HepG2 (cell line): Measurements from ENCODE around the gene NTSR2. TPM values are rescaled to one million over a fixed set of nuclear protein-coding genes. Genes with fewer than 3 reads are reported as not detected.

ENCODE experiments used
- ATAC-seq: fragments of 200-7000 bp; cut with Tn5 transposase; 3 replicates; pipeline ENCODE4 v1.9.1; 2020; ENCODE audit warnings: mild to moderate bottlenecking, moderate library complexity
- BruUV-seq: library from RNA; stranded (reverse); fragments of 400-500 nt; replicated peaks from 2 replicates; lab custom pipeline; 2021; lab: Mats Ljungman, UMichigan
- CTCF ChIA-PET: fragments of 300-600 bp; formaldehyde crosslinking; extraction: SDS; loops from one replicate; lab custom pipeline; 2021; ENCODE audit warnings: low total read pairs, inconsistent platforms, low intra/inter-chr PET ratio; lab: Yijun Ruan, JAX
- POLR2A ChIA-PET: fragments of 350-600 bp; sonication (Branson Sonifier 250); formaldehyde crosslinking; loops from one replicate; lab custom pipeline; 2020; ENCODE audit warnings: antibody characterized with exemption, inconsistent platforms; lab: Yijun Ruan, JAX
- DNase-seq: peaks from one replicate; pipeline ENCODE4 v3.0.0-alpha.2; 2015; ENCODE audit warnings: low spot score
- FAIRE-seq: peaks from 3 replicates; lab custom pipeline; 2011; peaks lifted over from hg19 to GRCh38; lab: Jason Lieb, UNC
- H2AFZ ChIP-seq: one replicate; pipeline ENCODE4 v1.6.1; 2011; ENCODE audit warnings: low read length, inconsistent platforms
- H3K27ac ChIP-seq: fragments of 300-600 bp; 3 replicates; pipeline ENCODE4 v1.8.0; 2011; ENCODE audit warnings: mixed run types, mild to moderate bottlenecking, mixed read lengths, low read length, inconsistent platforms; ENCODE audit not compliant: insufficient read depth; ENCODE audit errors: extremely low read length
- H3K27me3 ChIP-seq, 2 experiments: fragments of 200-600 bp in 1 of 2; 2 replicates in 1 of 2; 3 replicates in 1 of 2; pipeline versions ENCODE4 v1.6.0 to v1.8.0; 2011; ENCODE audit warnings: low read length in 2 of 2, mild to moderate bottlenecking in 2 of 2, moderate library complexity in 2 of 2, inconsistent platforms in 1 of 2; ENCODE audit not compliant: insufficient read depth in 2 of 2, control insufficient read depth in 1 of 2
- H3K36me3 ChIP-seq, 2 experiments: fragments of 200-600 bp in 1 of 2; replicated peaks in 1 of 2; 2 replicates in 1 of 2; 3 replicates in 1 of 2; pipeline versions ENCODE4 v1.5.1 to v1.8.0; 2011; ENCODE audit warnings: low read length in 2 of 2, inconsistent platforms in 1 of 2; ENCODE audit not compliant: insufficient read depth in 2 of 2, control insufficient read depth in 1 of 2
- H3K4me1 ChIP-seq: 2 replicates; pipeline ENCODE4 v1.5.1; 2012; ENCODE audit warnings: low read length, inconsistent platforms; ENCODE audit not compliant: insufficient read depth
- H3K4me2 ChIP-seq: 2 replicates; pipeline ENCODE4 v1.6.0; 2011; ENCODE audit warnings: low read depth, low read length, inconsistent platforms
- H3K4me3 ChIP-seq, 3 experiments: fragments of 200-600 bp in 1 of 3; sonication (generic), shearing (Covaris generic) in 1 of 3; replicated peaks in 1 of 3; 2 replicates each; pipeline ENCODE4 v1.5.1; 2011 to 2016; ENCODE audit warnings: low read length in 3 of 3, inconsistent platforms in 2 of 3, low read depth in 2 of 3, mild to moderate bottlenecking in 2 of 3, control low read depth in 1 of 3, mixed read lengths in 1 of 3; ENCODE audit not compliant: insufficient read depth in 1 of 3
- H3K79me2 ChIP-seq: one replicate; pipeline ENCODE4 v1.6.1; 2011; ENCODE audit warnings: low read length, inconsistent platforms; ENCODE audit not compliant: insufficient read depth
- H3K9ac ChIP-seq: 2 replicates; pipeline ENCODE4 v1.6.0; 2011; ENCODE audit warnings: mild to moderate bottlenecking, low read depth, low read length, inconsistent platforms; ENCODE audit not compliant: insufficient read depth
- H3K9me3 ChIP-seq: 2 replicates; pipeline ENCODE4 v1.5.1; 2012; ENCODE audit warnings: mild to moderate bottlenecking, low read length
- H4K20me1 ChIP-seq: 2 replicates; pipeline ENCODE4 v1.6.0; 2011; ENCODE audit warnings: inconsistent platforms, mild to moderate bottlenecking, low read length, moderate library complexity; ENCODE audit not compliant: insufficient read depth
- CHD2 ChIP-seq: IDR thresholded peaks from 2 replicates; pipeline ENCODE4 v1.6.1; 2011; ENCODE audit warnings: low read depth, low read length, improper control_type of control experiment
- GZF1 ChIP-seq: sonication (generic); formaldehyde crosslinking; IDR thresholded peaks from 2 replicates; pipeline ENCODE4 v1.5.1; 2020; ENCODE audit warnings: mild to moderate bottlenecking, missing genetic modification reagents
- MIER3 ChIP-seq: IDR thresholded peaks from 2 replicates; pipeline ENCODE4 v1.6.1; 2016; ENCODE audit warnings: missing compliant biosample characterization, borderline replicate concordance
- NCOA2 ChIP-seq: sonication (generic); formaldehyde crosslinking; IDR thresholded peaks from 2 replicates; pipeline ENCODE4 v1.8.0; 2022; ENCODE audit warnings: inconsistent platforms
- NR2F6 ChIP-seq, 2 experiments: IDR thresholded peaks; 2 replicates each; pipeline ENCODE4 v1.6.1; 2016; ENCODE audit warnings: antibody characterized with exemption in 1 of 2, mild to moderate bottlenecking in 1 of 2
- TFAP4 ChIP-seq: sonication (generic); IDR thresholded peaks from 2 replicates; pipeline ENCODE4 v1.6.1; 2016; ENCODE audit warnings: low read depth, borderline replicate concordance
- TRIM24 ChIP-seq: sonication (generic); formaldehyde crosslinking; IDR thresholded peaks from 2 replicates; pipeline ENCODE4 v1.8.0; 2022; ENCODE audit warnings: mild to moderate bottlenecking, missing genetic modification reagents
- ZKSCAN8 ChIP-seq: IDR thresholded peaks from 2 replicates; pipeline ENCODE4 v1.6.1; 2016; ENCODE audit warnings: borderline replicate concordance, missing genetic modification reagents, missing compliant biosample characterization
- ZNF337 ChIP-seq: sonication (generic); formaldehyde crosslinking; IDR thresholded peaks from 2 replicates; pipeline ENCODE4 v1.5.1; 2020; ENCODE audit warnings: missing genetic modification reagents, low read depth, mild to moderate bottlenecking, borderline replicate concordance
- ZNF687 ChIP-seq: sonication (generic); formaldehyde crosslinking; IDR thresholded peaks from 2 replicates; pipeline ENCODE4 v1.5.1; 2020; ENCODE audit warnings: mild to moderate bottlenecking, missing genetic modification reagents, moderate library complexity
- ZNF709 ChIP-seq: sonication (generic); formaldehyde crosslinking; IDR thresholded peaks from 2 replicates; pipeline ENCODE4 v1.5.0; 2020; ENCODE audit warnings: mild to moderate bottlenecking, missing genetic modification reagents
- WGBS: methylation state at CpG from one replicate; pipeline ENCODE4 v1.1.6; 2017; ENCODE audit warnings: low lambda C conversion rate; 5-methylcytosine and 5-hydroxymethylcytosine counted together
- in situ Hi-C: cut with HindIII; loops from 2 replicates; pipeline ENCODE4 v1.10.0; 2017; ENCODE audit warnings: low pct_unique_long_range_greater_than_20kb; ENCODE audit not compliant: extremely low pct_ligation_motif_present
- intact Hi-C: fragments of 100-400 bp; cut with micrococcal nuclease; formaldehyde crosslinking; loops from one replicate; pipeline ENCODE4 v1.10.0; 2022; ENCODE audit not compliant: unreplicated experiment
- polyA plus RNA-seq, 8 experiments: library from polyadenylated mRNA; depleted of rRNA in 3 of 8; stranded (reverse) in 7 of 8; unstranded in 1 of 8; fragments of >200 nt; fragmentation: Illumina TruSeq in 4 of 8; extraction: Trizol in 4 of 8; gene quantifications; 2 replicates each; pipeline versions ENCODE4 v1.2.1 to v1.2.3, GENCODE V29; 2011 to 2016; ENCODE audit warnings: low read depth in 4 of 8, missing spikeins in 1 of 8, mixed read lengths in 1 of 8; ENCODE audit not compliant: insufficient read depth in 1 of 8
- total RNA-seq, 5 experiments: library from RNA; depleted of rRNA; stranded (reverse); fragments of >200 nt; fragmentation: Illumina TruSeq; extraction: Trizol; gene quantifications; 2 replicates each; pipeline ENCODE4 v1.2.3, GENCODE V29; 2016; ENCODE audit warnings: low read depth in 1 of 5
- TF ChIP-seq, protein P1 (sequence below): sonication (generic); formaldehyde crosslinking; IDR thresholded peaks from 2 replicates; pipeline ENCODE4 v1.5.0; 2020; ENCODE audit warnings: mild to moderate bottlenecking, missing genetic modification reagents, borderline replicate concordance

The NTSR2 gene
- total and polyA plus RNA-seq, 2 of the 13 experiments (the other 11 are each of a cell fraction or from before 2014, with no cell fraction given) = not detected

DNA sequence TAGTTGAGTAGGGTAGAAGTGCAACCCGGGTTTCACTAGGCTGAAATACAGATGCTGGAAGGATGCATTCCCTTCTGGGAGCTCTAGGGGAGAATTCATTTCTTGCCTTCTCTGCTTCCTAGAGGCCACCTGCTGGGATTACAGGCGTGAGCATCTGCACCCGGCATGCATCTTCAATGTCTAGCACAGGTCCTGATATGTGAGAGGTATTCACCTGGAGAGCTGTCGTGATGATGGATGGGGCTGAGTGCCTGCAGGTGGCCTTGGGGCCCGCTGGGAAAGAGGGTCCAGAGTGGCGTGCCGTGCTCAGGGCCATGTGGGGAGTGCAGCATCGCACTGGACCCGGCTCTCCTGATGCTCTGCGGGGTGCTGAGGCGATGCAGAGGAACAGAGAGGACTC is 6.6 kb upstream of the NTSR2 start:
- in situ Hi-C loops = no loop called here
- Histone ChIP-seq H3K79me2 (no peaks in the 10 kb centered on the region), H3K36me3 (no peaks in the 10 kb centered on the region), H3K9me3 (no peaks in the 10 kb centered on the region), H3K9ac (no peak overlapping the region), H3K27me3 (peaks cover 3 to 38% of the 10 kb centered on the region in 2 experiments; a peak in 4 of 5 replicates), H3K4me2 (no peak overlapping the region), H3K4me3 (no peak overlapping the region), H4K20me1 (no peaks in the 10 kb centered on the region), H3K27ac (no peak overlapping the region), H2AFZ (no peak overlapping the region), H3K4me1 (peaks cover 42% of the 10 kb centered on the region)
- no peak for DNase-seq
- FAIRE-seq = no peak
- intact Hi-C loops = no loop called here
- ATAC-seq = peak; percentile 64
- POLR2A ChIA-PET = no interaction called here
- no TSS peak for BruUV-seq
- CTCF ChIA-PET = no interaction called here
- 40% methylated on average over 11 of the region's 11 CpGs for WGBS
- TF ChIP-seq, protein P1, sequence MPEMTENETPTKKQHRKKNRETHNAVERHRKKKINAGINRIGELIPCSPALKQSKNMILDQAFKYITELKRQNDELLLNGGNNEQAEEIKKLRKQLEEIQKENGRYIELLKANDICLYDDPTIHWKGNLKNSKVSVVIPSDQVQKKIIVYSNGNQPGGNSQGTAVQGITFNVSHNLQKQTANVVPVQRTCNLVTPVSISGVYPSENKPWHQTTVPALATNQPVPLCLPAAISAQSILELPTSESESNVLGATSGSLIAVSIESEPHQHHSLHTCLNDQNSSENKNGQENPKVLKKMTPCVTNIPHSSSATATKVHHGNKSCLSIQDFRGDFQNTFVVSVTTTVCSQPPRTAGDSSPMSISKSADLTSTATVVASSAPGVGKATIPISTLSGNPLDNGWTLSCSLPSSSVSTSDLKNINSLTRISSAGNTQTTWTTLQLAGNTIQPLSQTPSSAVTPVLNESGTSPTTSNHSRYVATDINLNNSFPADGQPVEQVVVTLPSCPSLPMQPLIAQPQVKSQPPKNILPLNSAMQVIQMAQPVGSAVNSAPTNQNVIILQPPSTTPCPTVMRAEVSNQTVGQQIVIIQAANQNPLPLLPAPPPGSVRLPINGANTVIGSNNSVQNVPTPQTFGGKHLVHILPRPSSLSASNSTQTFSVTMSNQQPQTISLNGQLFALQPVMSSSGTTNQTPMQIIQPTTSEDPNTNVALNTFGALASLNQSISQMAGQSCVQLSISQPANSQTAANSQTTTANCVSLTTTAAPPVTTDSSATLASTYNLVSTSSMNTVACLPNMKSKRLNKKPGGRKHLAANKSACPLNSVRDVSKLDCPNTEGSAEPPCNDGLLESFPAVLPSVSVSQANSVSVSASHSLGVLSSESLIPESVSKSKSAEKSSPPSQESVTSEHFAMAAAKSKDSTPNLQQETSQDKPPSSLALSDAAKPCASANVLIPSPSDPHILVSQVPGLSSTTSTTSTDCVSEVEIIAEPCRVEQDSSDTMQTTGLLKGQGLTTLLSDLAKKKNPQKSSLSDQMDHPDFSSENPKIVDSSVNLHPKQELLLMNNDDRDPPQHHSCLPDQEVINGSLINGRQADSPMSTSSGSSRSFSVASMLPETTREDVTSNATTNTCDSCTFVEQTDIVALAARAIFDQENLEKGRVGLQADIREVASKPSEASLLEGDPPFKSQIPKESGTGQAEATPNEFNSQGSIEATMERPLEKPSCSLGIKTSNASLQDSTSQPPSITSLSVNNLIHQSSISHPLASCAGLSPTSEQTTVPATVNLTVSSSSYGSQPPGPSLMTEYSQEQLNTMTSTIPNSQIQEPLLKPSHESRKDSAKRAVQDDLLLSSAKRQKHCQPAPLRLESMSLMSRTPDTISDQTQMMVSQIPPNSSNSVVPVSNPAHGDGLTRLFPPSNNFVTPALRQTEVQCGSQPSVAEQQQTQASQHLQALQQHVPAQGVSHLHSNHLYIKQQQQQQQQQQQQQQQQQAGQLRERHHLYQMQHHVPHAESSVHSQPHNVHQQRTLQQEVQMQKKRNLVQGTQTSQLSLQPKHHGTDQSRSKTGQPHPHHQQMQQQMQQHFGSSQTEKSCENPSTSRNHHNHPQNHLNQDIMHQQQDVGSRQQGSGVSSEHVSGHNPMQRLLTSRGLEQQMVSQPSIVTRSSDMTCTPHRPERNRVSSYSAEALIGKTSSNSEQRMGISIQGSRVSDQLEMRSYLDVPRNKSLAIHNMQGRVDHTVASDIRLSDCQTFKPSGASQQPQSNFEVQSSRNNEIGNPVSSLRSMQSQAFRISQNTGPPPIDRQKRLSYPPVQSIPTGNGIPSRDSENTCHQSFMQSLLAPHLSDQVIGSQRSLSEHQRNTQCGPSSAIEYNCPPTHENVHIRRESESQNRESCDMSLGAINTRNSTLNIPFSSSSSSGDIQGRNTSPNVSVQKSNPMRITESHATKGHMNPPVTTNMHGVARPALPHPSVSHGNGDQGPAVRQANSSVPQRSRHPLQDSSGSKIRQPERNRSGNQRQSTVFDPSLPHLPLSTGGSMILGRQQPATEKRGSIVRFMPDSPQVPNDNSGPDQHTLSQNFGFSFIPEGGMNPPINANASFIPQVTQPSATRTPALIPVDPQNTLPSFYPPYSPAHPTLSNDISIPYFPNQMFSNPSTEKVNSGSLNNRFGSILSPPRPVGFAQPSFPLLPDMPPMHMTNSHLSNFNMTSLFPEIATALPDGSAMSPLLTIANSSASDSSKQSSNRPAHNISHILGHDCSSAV (CRISPR knock-in tag) = no peak
- TF ChIP-seq MIER3 (CRISPR knock-in tag) (no peak), ZNF337 (CRISPR knock-in tag) (no peak), NCOA2 (CRISPR knock-in tag) (no peak), TRIM24 (no peak), ZNF687 (CRISPR knock-in tag) (peak; percentile 20; the same call in 1 of the 2 replicates), CHD2 (no peak), NR2F6 (IDR thresholded peaks at IDR 0.05) (no peak), NR2F6 (CRISPR knock-in tag; IDR thresholded peaks at IDR 0.05) (no peak), ZNF709 (no peak), GZF1 (CRISPR knock-in tag) (no peak), TFAP4 (0 out of 2 replicates have a peak, but pooled peaks have one; percentile 4), ZKSCAN8 (no peak)
